Activated gamma-delta T cell treated with anti-CD3 and anti-CD28 coated beads, Interleukin-2, amount 50 U/mL, for 16 hours (primary cell): ENCODE measurements around the gene USP25.
"Not testable (repeated sequence)": the region's sequence is repeated elsewhere in the genome, so short reads cannot be mapped to it uniquely, and the experiment has no call there.

ENCODE experiments used
- DNase-seq: peaks from one replicate; pipeline ENCODE4 v3.0.0-alpha.2; 2020; ENCODE audit warnings: low read depth

The USP25 gene

DNA sequence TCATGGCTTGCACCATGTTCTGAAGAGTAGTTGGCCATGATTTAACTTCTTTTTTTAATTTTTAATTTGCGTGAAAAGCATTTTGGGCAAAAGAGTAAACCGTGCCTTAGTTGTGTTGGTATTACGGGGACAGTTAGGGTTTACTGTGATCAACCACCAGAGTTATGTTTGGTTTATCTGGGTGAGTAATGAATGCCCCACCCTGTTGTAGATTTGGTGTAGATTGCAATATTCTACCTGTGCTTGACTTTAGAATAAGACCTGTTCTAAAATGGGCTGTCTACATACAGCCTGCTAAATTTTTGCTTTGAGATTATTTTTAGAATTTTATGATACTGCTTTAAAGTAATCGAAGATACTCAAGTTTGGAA, 1.4 kb downstream of the USP25 start:
- DNase-seq: no peak

DNA sequence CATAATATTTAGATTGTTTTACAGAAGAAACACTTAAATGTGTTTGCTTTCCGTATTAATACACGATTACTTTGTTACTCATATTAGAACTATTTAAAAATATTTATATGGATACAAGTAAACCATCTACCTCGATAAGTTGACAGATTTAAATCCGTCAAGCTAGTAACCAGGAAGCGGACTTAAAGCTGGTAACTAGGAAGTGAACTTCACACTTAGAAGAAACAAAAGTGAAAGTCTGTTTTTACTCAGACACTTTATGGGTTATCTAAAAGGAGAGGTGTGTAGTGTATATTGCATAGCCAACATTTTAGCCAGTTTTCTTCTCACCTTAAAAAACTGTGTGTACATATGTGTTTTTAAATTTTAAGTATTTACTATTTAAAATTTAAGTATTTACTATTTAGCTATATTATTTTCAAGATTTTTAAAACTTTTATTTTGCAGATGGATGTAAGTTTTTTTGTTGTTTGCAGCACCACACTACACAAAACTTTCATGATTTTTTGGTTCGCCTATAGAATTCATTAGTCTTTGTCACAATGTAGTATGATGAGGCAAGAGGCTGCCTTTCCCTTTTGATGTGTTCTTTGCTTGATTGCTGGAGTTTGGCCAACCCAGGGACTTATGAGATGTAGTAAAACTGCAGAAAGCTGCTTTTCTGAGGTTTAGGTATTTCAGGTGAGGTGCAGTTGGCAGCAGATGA, 2.7 kb downstream of the USP25 start:
- no peak for DNase-seq

DNA sequence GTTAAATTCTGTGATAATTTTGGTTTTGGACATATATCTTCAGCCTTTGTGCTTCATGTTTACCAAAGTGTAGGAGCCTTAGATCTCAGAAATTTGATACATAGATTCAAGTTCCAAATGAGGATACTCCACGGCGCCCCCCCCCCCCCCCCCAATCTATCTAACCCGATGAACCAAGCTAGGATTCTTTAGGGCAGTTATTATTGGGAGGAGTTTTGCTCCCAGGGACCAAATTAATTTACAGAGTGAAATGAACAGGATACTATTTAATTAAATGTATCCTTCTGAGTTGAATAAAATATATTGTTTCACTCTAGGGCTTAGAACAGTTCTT, 3.2 kb downstream of the USP25 start:
- no peak for DNase-seq

DNA sequence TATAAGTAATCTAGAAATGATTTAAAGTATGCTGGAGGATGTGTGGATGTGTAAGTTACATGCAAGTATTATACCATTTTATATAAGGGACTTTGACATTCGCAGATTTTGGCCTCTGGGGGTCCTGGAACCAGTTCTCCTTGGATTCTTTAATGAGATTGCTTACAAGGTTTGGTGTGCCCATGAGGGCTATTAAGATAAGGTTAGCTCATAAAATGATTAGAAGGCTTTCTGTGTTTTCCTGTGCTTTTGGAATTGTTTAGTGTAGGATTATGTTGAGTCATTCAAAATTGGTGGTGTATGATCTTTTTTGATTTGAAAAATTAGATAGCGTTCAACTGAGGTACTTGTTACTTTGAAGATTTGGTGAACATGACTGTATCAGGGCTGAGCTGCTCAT, 5.6 kb downstream of the USP25 start:
- no peak for DNase-seq

DNA sequence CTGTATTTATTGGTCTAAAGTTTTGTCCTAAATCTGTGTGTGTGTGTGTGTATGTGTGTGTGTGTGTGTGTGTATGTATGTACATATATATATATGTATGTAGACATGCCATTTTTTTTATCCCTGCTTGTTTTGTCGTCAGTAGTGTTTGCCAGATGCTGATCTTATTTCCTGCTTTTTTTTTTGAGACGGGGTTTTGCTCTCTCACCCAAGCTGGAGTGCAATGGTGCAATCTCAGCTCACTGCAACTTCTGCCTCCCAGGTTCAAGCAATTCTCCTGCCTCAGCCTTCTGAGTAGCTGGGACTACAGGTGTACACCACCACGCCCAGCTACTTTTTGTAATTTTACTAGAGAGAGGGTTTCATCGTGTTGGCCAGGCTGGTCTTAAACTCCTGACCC, 6.1 kb downstream of the USP25 start:
- DNase-seq: not testable (repeated sequence)

DNA sequence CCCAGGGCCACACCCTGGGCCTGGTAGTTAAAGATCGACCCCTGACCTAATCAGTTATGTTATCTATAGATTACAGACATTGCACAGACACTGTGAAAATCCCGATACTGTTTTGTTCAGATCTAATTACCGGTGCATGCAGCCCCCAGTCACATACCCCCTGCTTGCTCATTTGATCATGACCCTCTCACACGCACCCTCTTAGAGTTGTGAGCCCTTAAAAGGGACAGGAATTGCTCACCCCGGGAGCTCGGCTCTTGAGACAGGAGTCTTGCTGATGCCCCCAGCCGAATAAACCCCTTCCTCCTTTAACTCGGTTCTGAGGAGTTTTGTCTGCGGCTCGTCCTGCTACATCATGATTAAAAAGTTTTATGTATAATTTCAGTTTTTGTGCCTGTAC, 9.0 kb downstream of the USP25 start:
- DNase-seq: not testable (repeated sequence)

DNA sequence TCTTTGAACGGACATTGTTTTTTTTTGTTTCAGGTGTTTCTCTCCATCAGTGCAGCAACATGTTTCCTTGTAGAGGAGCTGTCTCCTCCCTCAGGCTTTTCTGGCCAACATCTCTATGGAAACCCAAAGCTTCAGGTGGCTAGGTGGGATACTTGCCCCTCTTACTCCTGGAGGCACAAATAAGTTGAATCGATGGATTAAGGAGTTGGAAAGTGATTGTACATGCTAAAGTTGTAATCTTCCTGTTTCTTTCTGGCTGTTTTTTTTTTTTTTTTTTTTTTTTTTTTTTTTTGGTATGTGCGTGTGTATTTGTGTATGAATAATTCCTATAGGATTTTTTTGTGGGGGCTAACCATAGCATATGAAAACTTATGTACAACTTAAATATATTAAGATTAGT, 10.6 kb downstream of the USP25 start:
- no peak for DNase-seq

DNA sequence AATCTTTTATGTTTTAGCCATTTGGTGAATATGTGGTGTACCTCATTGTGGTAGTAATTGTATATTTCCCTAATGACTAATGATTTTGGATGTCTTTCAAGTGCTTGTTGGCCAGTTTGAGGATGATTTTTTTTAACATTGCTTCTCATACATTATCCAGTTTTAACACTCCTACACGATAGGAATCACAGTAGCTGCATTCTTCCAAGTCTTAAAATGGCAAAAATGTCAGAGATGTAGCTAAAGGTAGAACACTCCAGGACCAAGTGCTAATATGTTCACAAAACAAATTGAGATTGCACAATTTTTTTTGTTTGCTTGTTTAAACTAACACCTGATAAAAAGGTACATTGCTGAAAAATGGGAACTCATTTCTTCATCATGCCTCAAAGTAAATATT, 11.7 kb downstream of the USP25 start:
- no peak for DNase-seq

DNA sequence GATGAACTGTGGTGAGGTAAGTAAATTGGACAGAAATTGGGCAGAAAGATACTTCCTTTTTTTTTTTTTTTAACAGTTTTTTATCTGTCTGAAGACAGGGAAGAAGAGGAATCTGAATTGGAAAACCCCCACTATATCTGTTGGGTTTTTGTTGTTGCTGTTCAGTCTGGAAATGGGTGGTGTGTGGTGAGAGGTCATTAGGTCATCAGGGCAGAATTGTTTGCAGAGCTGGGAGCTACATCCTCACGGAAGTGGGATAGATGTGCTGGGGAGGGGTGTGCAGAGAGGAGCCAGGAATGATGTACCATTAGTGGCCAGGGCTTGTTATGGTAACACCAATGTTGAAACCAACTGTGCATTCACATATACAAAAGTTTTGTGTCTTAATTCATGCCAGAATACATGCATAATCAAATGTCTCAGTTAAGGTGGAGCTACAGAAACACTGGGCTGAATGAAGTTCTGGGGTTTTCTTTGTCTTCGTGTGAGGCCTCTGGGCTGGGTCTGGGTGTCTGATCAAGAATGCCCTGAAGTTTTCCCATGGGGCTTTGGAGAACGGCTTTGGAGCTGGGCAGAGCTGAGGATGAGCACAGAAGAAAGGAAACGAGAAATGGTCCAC, 12.4 kb downstream of the USP25 start:
- DNase-seq: no peak

DNA sequence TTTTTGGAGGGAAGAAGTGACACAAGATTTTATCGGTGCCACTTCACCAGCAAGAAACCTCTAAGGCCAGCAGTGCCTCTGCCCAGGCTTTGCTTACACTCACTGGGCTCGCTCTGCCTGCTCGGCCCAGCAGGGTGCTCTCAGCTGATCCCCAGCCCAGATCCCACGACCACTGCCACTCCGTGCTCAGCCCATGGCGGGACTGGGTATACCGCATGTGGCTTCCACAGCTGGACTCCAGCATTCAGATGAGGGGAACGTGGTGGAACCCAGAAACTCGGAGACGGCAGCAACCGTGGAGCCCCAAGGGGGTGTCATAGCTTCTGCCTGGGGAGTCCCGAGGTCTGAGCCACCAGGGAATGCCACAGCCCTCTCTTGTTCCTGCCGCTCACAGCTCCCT, 12.9 kb downstream of the USP25 start:
- DNase-seq: no peak

DNA sequence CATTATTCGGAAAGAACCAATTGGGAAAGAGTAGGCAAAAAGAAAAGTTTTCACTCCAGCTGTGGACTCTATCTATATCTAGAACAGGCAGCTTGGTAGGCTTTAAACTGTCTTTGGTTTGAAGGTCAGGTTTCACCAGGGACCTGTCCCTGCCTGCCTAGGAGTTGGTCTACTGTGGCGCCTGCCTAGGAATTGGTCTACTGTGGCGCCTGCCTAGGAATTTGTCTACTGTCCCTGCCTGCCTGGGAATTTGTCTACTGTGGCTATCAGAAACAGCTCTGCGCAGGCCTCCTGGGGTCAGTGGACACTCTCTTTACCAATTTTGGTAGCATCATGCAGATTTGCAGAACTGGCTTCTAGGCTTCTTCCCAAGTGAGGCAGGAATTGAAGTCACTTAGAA, 13.8 kb downstream of the USP25 start:
- no peak for DNase-seq

DNA sequence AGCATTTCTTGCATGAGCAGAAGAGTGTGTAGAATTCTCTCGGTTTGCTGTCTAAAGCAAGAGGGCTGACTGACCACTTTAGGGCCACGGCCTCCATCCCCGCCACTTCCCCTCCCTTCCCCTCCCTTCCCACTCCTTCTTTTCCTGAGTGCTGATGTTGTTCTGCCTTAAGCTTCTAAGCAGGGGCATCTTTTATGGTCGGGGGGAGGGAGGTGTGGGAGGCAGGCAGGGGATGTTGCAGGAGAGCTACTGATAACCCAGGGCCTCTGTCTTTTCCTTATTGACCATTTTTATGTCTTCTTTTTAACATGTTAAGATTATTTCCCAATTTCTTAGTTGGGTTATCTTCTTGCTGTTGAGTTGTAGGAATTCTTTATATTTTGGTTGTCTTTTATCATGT, 15.1 kb downstream of the USP25 start:
- DNase-seq: no peak

DNA sequence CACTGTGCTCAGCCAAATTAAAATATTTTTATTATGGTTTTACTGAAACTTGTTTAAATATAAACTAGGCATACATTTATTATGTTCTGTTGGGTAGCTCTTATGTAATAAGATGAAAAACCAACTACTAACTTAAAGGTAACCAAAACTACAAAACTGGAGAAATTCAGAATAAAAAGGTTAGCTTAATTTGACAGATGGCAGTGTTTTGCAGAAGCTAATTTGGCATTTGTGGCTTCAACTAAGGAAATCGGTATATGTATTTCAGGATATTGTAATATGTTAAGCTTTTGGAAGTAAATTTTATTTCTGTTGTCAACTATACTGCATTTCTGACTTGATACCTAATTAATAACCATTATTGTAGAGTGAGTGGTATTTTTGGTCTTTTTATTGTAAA, 18.8 kb downstream of the USP25 start:
- no peak for DNase-seq

DNA sequence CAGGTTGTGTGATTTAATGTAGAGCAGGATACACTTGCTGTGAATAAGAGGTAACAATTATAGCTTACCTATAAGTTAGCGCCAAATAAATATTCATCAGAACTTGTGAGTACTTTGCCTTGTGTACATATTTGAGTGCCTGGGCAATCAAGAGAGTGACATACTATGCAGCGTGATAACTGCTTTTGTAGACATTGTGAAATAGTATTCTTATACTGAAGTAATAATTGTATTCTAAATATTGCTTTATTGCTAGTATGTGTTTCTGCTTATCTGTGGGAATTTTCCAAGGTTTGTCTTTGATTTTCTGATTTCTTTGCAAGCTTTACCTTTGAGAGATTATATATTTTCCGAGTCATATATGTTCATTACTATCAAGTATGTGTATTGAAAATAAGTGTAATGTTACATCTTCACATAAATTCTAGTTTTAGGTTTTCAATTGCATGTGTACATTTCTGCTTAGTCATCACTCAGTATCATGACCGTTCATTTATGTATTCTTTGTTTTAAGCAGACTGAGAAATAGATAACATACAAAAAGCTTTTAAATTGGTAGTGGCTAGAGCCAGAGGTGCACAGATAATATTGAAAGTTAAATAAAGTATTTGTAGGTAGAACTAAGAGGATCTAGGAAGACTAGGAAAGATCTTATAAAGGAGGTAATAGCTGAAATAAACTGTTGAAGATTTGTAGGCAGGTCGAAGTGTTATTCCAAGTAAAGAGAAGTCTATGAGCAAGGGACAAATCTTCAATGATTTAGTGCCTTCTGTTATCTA, 19.5 kb downstream of the USP25 start:
- DNase-seq: no peak

DNA sequence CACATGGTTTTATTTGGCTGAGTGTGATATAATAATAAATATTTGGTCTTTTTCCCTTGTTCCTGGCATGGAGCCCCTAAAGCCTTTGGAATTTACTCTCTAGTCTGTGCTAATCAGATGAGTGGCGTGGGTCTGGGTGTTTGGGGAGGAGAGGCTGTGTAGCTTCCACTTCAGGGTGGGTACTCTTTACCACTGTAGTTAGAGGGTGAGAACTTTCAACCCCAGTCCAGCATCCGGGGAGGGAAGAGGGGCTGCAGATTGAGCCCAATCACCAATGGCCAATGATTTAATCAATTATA, 20.0 kb downstream of the USP25 start:
- no peak for DNase-seq

DNA sequence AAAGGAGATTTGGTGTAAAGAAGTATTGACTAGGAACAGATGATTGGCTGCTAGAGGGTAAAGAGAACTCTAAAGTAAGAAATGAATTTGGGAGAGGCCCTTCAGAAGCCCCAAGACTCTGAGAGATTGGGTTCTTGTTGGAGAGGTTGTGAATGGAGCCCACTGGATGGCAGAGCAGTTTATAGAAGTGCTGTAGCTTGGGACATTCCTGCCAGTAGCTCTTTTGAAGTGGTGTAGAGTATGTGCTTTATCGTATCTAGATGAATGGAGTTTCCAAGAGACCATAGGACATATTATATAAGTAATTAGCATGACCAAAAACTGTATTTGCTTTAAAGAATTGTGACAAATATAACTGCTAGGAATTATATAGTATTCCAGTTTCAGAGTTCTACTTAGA, 21.3 kb downstream of the USP25 start:
- no peak for DNase-seq

DNA sequence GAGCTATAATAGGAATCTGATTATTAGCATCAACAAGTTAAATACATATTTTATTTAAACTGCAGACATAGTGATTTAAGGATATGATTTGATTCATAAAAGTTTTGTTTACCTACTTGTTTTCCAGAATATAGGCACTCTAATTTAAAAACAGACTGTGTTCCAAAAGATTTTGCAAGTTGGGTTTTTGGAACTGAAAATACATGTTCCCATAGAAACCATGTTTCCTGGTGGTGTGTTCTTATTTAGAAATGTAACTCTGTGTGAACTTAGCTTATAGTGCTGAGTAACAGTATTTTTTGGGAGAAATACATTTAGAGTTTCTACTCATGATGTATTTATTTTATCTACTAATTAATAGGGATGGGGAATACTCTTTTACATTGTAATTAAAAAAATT, 21.8 kb downstream of the USP25 start:
- no peak for DNase-seq

DNA sequence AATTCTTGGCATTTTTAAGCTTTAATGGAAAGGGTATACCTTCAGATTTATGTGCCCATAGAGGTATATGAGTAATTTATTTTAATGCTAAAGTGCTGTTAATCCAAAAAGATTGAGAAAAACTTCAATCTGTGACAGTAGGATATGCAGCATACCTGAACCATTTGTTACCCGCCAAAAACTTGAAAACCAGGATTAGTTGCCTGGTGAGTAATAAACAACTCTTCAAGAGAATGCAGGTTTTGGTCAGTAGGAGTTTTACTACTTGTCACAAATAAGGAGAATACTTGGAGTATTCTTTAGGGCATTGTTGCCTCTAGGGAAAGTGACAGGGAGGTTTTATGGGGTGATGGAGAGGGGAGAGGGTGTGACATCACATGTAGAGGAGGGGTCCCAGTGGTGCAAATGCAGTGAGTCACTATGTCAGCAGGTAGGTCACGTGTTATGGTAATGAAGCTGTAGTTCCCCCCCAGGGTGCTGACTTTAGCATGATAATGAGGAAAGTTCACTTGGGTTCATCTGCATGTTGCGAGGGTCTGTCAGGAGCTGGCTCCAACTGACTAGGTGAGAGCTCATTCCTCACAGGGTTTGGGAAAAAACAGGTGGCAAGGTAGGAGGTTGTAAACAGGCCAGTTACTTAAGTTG, 23.1 kb downstream of the USP25 start:
- no peak for DNase-seq

DNA sequence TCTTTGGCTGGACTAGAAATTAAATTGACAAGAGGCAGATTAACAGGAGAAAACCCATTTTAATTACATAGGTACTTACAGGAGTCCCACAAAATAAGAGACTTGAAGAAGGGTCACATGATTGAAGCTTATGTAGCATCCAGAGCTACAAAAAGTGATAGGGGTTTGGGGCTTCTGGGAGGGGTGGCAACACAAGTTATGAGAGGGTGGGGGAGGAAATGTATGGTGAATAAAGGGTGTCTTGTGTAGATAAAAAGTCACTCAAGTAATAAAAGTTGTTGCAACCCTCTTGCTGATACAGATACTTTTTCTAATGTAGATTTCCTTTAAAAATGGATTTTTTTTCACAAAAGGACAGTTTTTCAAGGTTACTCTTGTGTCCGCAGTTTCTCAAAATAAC, 24.0 kb downstream of the USP25 start:
- DNase-seq: no peak

DNA sequence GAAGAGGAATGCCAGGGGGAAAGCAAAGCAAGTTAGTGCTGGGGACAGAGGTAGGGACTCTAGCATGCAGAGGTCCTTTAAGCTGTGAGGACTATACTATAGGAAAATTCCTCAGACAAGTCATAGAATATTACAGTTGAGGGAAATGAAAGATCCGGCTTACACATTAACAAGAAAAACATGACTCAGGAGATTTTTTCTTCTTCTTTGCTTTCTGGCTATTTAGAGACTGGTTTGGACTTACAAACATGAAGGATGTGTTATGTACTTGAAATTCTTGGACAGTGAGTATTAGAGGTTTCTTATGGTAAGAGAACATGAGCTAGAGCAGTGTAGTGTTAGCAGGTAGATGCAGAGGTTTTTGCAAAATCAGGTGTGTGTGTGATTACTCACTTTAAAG, 24.9 kb downstream of the USP25 start:
- DNase-seq: no peak

DNA sequence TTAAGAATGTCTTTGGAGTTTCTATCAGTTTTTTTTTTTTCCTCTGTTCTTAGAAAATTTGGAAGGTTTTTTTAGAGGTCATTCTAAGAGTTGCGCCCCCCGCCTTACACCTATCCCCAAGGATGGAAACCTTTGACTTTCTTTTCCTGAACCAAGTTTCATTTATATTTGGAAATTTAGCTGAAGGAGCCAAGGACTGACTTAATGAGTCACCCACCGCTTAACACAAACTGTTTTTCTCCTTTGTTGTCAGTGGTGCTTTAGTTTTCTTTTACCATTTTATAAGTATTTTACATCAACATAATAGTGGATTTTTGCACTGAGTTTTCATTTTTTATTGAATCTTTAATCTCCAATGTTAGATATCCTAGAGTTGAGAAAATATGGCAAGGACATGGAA, 25.3 kb downstream of the USP25 start:
- no peak for DNase-seq

DNA sequence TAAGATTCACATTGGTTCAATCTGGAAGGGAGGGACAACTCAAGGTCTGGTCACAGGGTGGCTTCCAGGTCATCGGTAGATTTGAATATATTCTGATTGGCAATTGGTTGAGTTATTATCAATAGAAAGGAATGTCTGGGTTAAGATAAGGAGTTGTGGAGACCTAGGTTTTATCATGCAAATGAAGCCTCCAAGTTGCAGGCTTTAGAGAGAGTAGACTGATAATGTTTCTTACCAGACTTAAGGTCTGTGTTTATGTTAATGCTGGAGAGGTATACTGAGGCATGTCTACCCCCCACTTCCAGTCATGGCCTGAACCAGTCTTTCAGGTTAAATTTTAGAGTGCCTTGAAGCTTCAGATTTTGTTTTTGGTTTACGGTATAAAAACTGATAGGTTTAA, 29.7 kb downstream of the USP25 start:
- no peak for DNase-seq

DNA sequence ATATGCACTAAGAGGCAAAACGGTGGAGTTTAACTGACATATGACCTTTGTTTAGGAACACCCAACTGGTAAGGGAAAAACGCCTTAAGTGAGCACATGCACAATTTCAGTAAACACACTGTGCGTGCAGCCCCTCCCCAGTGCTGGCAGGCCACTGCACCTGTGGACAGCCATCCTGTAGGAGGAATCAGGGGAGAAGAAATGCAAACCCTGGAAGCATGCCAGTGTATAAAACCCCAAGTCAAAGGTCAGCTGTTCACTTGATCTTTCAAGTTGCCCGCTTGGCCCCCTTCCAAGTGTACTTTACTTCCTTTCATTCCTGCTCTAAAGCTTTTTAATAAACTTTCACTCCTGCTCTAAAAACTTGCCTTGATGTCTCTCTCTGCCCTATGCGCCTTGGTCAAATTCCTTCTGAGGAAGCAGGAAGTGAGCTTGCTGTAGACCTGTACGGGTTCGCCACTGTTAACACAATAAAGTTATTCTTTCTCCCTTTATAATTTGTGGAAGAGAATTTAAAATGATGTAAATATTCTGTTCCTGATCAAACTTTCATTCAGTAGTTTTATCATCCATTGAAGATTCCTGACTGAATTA, 31.8 kb downstream of the USP25 start:
- no peak for DNase-seq
